Chondrocyte (in vitro differentiated cells): ENCODE results near the gene C2CD4D. TPM values are rescaled to one million over a fixed set of nuclear protein-coding genes. Genes with fewer than 3 reads are reported as not detected.
"Not testable (repeated sequence)": the region's sequence is repeated elsewhere in the genome, so short reads cannot be mapped to it uniquely, and the experiment has no call there.

Source experiments
- DNase-seq: peaks from one replicate; pipeline ENCODE4 v3.0.0; 2021; ENCODE audit warnings: mixed read lengths, low spot score
- H3K27ac Mint-ChIP-seq: one replicate; pipeline ENCODE4 v1.8.0; 2021; ENCODE audit warnings: mild to moderate bottlenecking, moderate library complexity, mixed read lengths; ENCODE audit not compliant: unreplicated experiment
- H3K27me3 Mint-ChIP-seq: 2 replicates; pipeline ENCODE4 v1.8.0; 2021; ENCODE audit warnings: low read depth, mixed read lengths
- H3K36me3 Mint-ChIP-seq: 2 replicates; pipeline ENCODE4 v1.8.0; 2021; ENCODE audit warnings: low read depth, mixed read lengths
- H3K4me1 Mint-ChIP-seq: 2 replicates; pipeline ENCODE4 v1.8.0; 2021; ENCODE audit warnings: low read depth, mild to moderate bottlenecking, mixed read lengths
- H3K4me3 Mint-ChIP-seq: one replicate; pipeline ENCODE4 v1.8.0; 2021; ENCODE audit warnings: mild to moderate bottlenecking, moderate library complexity, mixed read lengths; ENCODE audit not compliant: unreplicated experiment
- H3K9me3 Mint-ChIP-seq: 2 replicates; pipeline ENCODE4 v1.8.0; 2021; ENCODE audit warnings: low read depth, mixed read lengths
- CTCF ChIP-seq: fragments of 200-600 bp; sonication (generic); IDR thresholded peaks from 2 replicates; pipeline ENCODE4 v1.5.0; 2021; ENCODE audit warnings: antibody characterized with exemption, mild to moderate bottlenecking, moderate library complexity
- long read RNA-seq: library from polyadenylated mRNA; stranded (forward); transcript quantifications from one replicate; pipeline ENCODE4 v2.0.0, GENCODE V29; 2021
- total RNA-seq: library from RNA; stranded (reverse); gene quantifications from 3 replicates; pipeline ENCODE4 v1.2.1, GENCODE V29; 2021

The C2CD4D gene
- total RNA-seq = not detected in 3 replicates
- long read RNA-seq = 0 reads

GRCh38 chr1:151839457-151840403, at the start of gene C2CD4D:
C2CD4D (minus strand) TSS chr1:151839820; CDS start chr1:151838989, 831 bp downstream.
- Mint-ChIP-seq H3K4me1 (peaks cover 14% of the 10 kb centered on the region), H3K27me3 (peaks cover 27% of the 10 kb centered on the region), H3K9me3 (no peaks in the 10 kb centered on the region), H3K36me3 (peaks cover 3% of the 10 kb centered on the region), H3K4me3 (peak within 1 kb of the TSS; percentile 40), H3K27ac (no peak within 1 kb of the TSS)
- no peak for DNase-seq
- TF ChIP-seq CTCF = no peak

GRCh38 chr1:151888972-151889570, 49.5 kb upstream of the C2CD4D start:
- Mint-ChIP-seq H3K36me3 (peaks cover 19% of the 10 kb centered on the region), H3K27ac (no peak overlapping the region), H3K4me3 (no peak overlapping the region), H3K27me3 (no peaks in the 10 kb centered on the region), H3K4me1 (peaks cover 5% of the 10 kb centered on the region), H3K9me3 (no peaks in the 10 kb centered on the region)
- no peak for DNase-seq
- TF ChIP-seq CTCF = peak; percentile 83

- Mint-ChIP-seq H3K27ac (no peak overlapping the region), H3K4me1 (peaks cover 2% of the 10 kb centered on the region), H3K27me3 (no peaks in the 10 kb centered on the region), H3K9me3 (no peaks in the 10 kb centered on the region), H3K4me3 (no peak overlapping the region), H3K36me3 (peaks cover 11% of the 10 kb centered on the region)
- no peak for DNase-seq
- no peak for TF ChIP-seq CTCF
These were observed 47.4 kb upstream of the C2CD4D start for GRCh38 chr1:151887028-151887427.

- Mint-ChIP-seq H3K4me1 (no peaks in the 10 kb centered on the region), H3K27ac (no peak overlapping the region), H3K27me3 (no peaks in the 10 kb centered on the region), H3K4me3 (no peak overlapping the region), H3K9me3 (no peaks in the 10 kb centered on the region), H3K36me3 (peaks cover 6% of the 10 kb centered on the region)
- DNase-seq = no peak
- TF ChIP-seq CTCF = no peak
These were observed 45.9 kb upstream of the C2CD4D start for GRCh38 chr1:151885479-151885878.

GRCh38 chr1:151884879-151885278, 45.3 kb upstream of the C2CD4D start:
- H3K9me3 Mint-ChIP-seq, H3K4me1 Mint-ChIP-seq, H3K27me3 Mint-ChIP-seq, H3K27ac Mint-ChIP-seq, H3K36me3 Mint-ChIP-seq, H3K4me3 Mint-ChIP-seq, DNase-seq: not testable (repeated sequence)

GRCh38 chr1:151884445-151884844, 44.8 kb upstream of the C2CD4D start:
- not testable (repeated sequence) for H3K9me3 Mint-ChIP-seq, H3K27me3 Mint-ChIP-seq

GRCh38 chr1:151883898-151884297, 44.3 kb upstream of the C2CD4D start:
- not testable (repeated sequence) for H3K27me3 Mint-ChIP-seq, DNase-seq, H3K4me1 Mint-ChIP-seq, H3K4me3 Mint-ChIP-seq, H3K9me3 Mint-ChIP-seq, H3K36me3 Mint-ChIP-seq, H3K27ac Mint-ChIP-seq

More at GRCh38 chr1:151884445-151884844, 44.8 kb upstream of the C2CD4D start:
- H3K36me3 Mint-ChIP-seq, H3K4me1 Mint-ChIP-seq, DNase-seq, H3K27ac Mint-ChIP-seq, H3K4me3 Mint-ChIP-seq: not testable (repeated sequence)

- DNase-seq, H3K27ac Mint-ChIP-seq, H3K4me3 Mint-ChIP-seq, H3K27me3 Mint-ChIP-seq, H3K9me3 Mint-ChIP-seq, H3K4me1 Mint-ChIP-seq, H3K36me3 Mint-ChIP-seq: not testable (repeated sequence)
These were observed 43.3 kb upstream of the C2CD4D start for GRCh38 chr1:151882918-151883317.
